IMR-90 (cell line): Measurements from ENCODE around the gene SLIT3. TPM values are rescaled to one million over a fixed set of nuclear protein-coding genes. Genes with fewer than 3 reads are reported as not detected.

Source experiments
- ATAC-seq: fragments of 200-7000 bp; cut with Tn5 transposase; 2 replicates; pipeline ENCODE4 v1.9.1; 2020; ENCODE audit warnings: low read depth, mild to moderate bottlenecking, moderate library complexity
- BruUV-seq: library from RNA; stranded (reverse); fragments of 400-500 nt; replicated peaks from 2 replicates; lab custom pipeline; 2021; lab: Mats Ljungman, UMichigan
- CTCF ChIA-PET: fragments of 300-600 bp; formaldehyde crosslinking; extraction: SDS; loops from one replicate; lab custom pipeline; 2021; ENCODE audit warnings: antibody characterized with exemption; lab: Yijun Ruan, JAX
- POLR2A ChIA-PET: fragments of 300-600 bp; sonication (Branson Sonifier 250); formaldehyde crosslinking; loops from one replicate; lab custom pipeline; 2022; ENCODE audit warnings: antibody characterized with exemption; ENCODE audit not compliant: unreplicated experiment; lab: Charles Lee
- DNase-seq: peaks from one replicate; pipeline ENCODE4 v3.0.0; 2013
- H2AFZ ChIP-seq: replicated peaks from 2 replicates; pipeline ENCODE3; 2013; ENCODE audit warnings: low read length, mild to moderate bottlenecking; ENCODE audit not compliant: poor library complexity
- H2AK5ac ChIP-seq: 2 replicates; pipeline ENCODE4 v1.6.1; 2013; ENCODE audit warnings: low read depth, low read length, inconsistent platforms
- H2AK9ac ChIP-seq: replicated peaks from 2 replicates; pipeline ENCODE3; 2013; ENCODE audit warnings: mild to moderate bottlenecking, low read depth, low read length, moderate library complexity; ENCODE audit not compliant: poor library complexity
- H2BK120ac ChIP-seq: 2 replicates; pipeline ENCODE4 v1.6.1; 2013; ENCODE audit warnings: low read depth, low read length, inconsistent platforms
- H2BK15ac ChIP-seq: 3 replicates; pipeline ENCODE4 v1.6.1; 2013; ENCODE audit warnings: low read depth, low read length, inconsistent platforms
- H2BK20ac ChIP-seq: 2 replicates; pipeline ENCODE4 v1.6.1; 2013; ENCODE audit warnings: low read depth, mild to moderate bottlenecking, inconsistent platforms, low read length, moderate library complexity
- H2BK5ac ChIP-seq: 2 replicates; pipeline ENCODE4 v1.6.1; 2013; ENCODE audit warnings: mild to moderate bottlenecking, low read depth, low read length, inconsistent platforms; ENCODE audit not compliant: poor library complexity, severe bottlenecking
- H3K14ac ChIP-seq: replicated peaks from 2 replicates; pipeline ENCODE4 v1.6.1; 2013; ENCODE audit warnings: low read depth, low read length, inconsistent platforms
- H3K18ac ChIP-seq: 2 replicates; pipeline ENCODE4 v1.6.1; 2013; ENCODE audit warnings: low read depth, low read length, control low read depth
- H3K23ac ChIP-seq: 2 replicates; pipeline ENCODE4 v1.6.1; 2013; ENCODE audit warnings: low read depth, low read length, inconsistent platforms
- H3K27ac ChIP-seq: 2 replicates; pipeline ENCODE4 v1.5.1; 2013; ENCODE audit warnings: mild to moderate bottlenecking, control low read depth, low read length; ENCODE audit not compliant: insufficient read depth
- H3K27me3 ChIP-seq: 2 replicates; pipeline ENCODE4 v1.6.1; 2013; ENCODE audit warnings: low read length; ENCODE audit not compliant: control insufficient read depth, insufficient read depth
- H3K36me3 ChIP-seq: 2 replicates; pipeline ENCODE4 v1.6.1; 2013; ENCODE audit warnings: low read length, mixed read lengths; ENCODE audit not compliant: control insufficient read depth, insufficient read depth
- H3K4ac ChIP-seq: 2 replicates; pipeline ENCODE4 v1.6.1; 2013; ENCODE audit warnings: low read depth, low read length, inconsistent platforms
- H3K4me1 ChIP-seq: 2 replicates; pipeline ENCODE4 v1.6.1; 2013; ENCODE audit warnings: low read length, mixed read lengths; ENCODE audit not compliant: control insufficient read depth, insufficient read depth
- H3K4me2 ChIP-seq: 2 replicates; pipeline ENCODE4 v1.6.1; 2013; ENCODE audit warnings: low read depth, mild to moderate bottlenecking, control low read depth, low read length, moderate library complexity
- H3K4me3 ChIP-seq: 2 replicates; pipeline ENCODE4 v1.5.1; 2013; ENCODE audit warnings: low read depth, mild to moderate bottlenecking, control low read depth, low read length, moderate library complexity; ENCODE audit not compliant: insufficient read depth
- H3K56ac ChIP-seq: 2 replicates; pipeline ENCODE4 v1.6.1; 2013; ENCODE audit warnings: low read length, inconsistent platforms; ENCODE audit not compliant: insufficient read depth; ENCODE audit errors: extremely low read depth
- H3K79me1 ChIP-seq, 2 experiments: 2 replicates each; pipeline ENCODE4 v1.6.1; 2013; ENCODE audit warnings: low read length in 2 of 2, inconsistent platforms in 1 of 2, low read depth in 1 of 2
- H3K9ac ChIP-seq: 2 replicates; pipeline ENCODE4 v1.6.1; 2013; ENCODE audit warnings: low read depth, low read length, control low read depth
- H3K9me1 ChIP-seq: 2 replicates; pipeline ENCODE4 v1.6.1; 2013; ENCODE audit warnings: low read length, inconsistent platforms; ENCODE audit not compliant: insufficient read depth
- H3K9me3 ChIP-seq: 2 replicates; pipeline ENCODE4 v1.6.1; 2013; ENCODE audit warnings: low read length; ENCODE audit not compliant: control insufficient read depth, insufficient read depth
- H4K20me1 ChIP-seq: 2 replicates; pipeline ENCODE4 v1.6.1; 2013; ENCODE audit warnings: low read length, inconsistent platforms; ENCODE audit not compliant: insufficient read depth
- H4K5ac ChIP-seq: 2 replicates; pipeline ENCODE4 v1.6.1; 2013; ENCODE audit warnings: mild to moderate bottlenecking, low read depth, low read length, control low read depth
- H4K8ac ChIP-seq, 2 experiments: 2 replicates each; pipeline ENCODE4 v1.6.1; 2013; ENCODE audit warnings: low read depth in 2 of 2, low read length in 2 of 2, control low read depth in 1 of 2, inconsistent platforms in 1 of 2
- H4K91ac ChIP-seq: 2 replicates; pipeline ENCODE4 v1.6.1; 2013; ENCODE audit warnings: low read depth, low read length, inconsistent platforms; ENCODE audit not compliant: insufficient read depth
- BHLHE40 ChIP-seq: fragments of 150-350 bp; IDR thresholded peaks from 2 replicates; pipeline ENCODE4 v1.6.1; 2016; ENCODE audit warnings: mild to moderate bottlenecking, low read depth, low read length
- CEBPB ChIP-seq: IDR thresholded peaks from 2 replicates; pipeline ENCODE4 v1.6.1; 2012; ENCODE audit warnings: low read depth, low read length, improper control_type of control experiment
- CHD1 ChIP-seq: IDR thresholded peaks from 2 replicates; pipeline ENCODE4 v1.6.1; 2012; ENCODE audit warnings: low read depth, low read length, improper control_type of control experiment
- CTCF ChIP-seq: conservative IDR thresholded peaks from 2 replicates; pipeline ENCODE4 v1.5.1; 2012; ENCODE audit warnings: mild to moderate bottlenecking, low read depth, low read length, improper control_type of control experiment
- ELK1 ChIP-seq: fragments of 150-350 bp; IDR thresholded peaks from 2 replicates; pipeline ENCODE4 v1.6.1; 2016; ENCODE audit warnings: low read depth, mild to moderate bottlenecking, low read length, moderate library complexity, borderline replicate concordance
- FOS ChIP-seq: fragments of 150-350 bp; IDR thresholded peaks from 2 replicates; pipeline ENCODE4 v1.6.1; 2016; ENCODE audit warnings: low read depth, low read length
- MAFK ChIP-seq: IDR thresholded peaks from 2 replicates; pipeline ENCODE4 v1.6.1; 2012; ENCODE audit warnings: low read depth, low read length, improper control_type of control experiment
- MAZ ChIP-seq: IDR thresholded peaks from 2 replicates; pipeline ENCODE4 v1.6.1; 2012; ENCODE audit warnings: low read depth, mild to moderate bottlenecking, low read length, improper control_type of control experiment, moderate library complexity, borderline replicate concordance
- MXI1 ChIP-seq: IDR thresholded peaks from 2 replicates; pipeline ENCODE4 v1.6.1; 2012; ENCODE audit warnings: low read depth, mild to moderate bottlenecking, low read length, moderate library complexity, borderline replicate concordance
- NFE2L2 ChIP-seq: fragments of 150-350 bp; IDR thresholded peaks from 2 replicates; pipeline ENCODE4 v1.6.1; 2016; ENCODE audit warnings: low read depth, mild to moderate bottlenecking, low read length
- POLR2A ChIP-seq: IDR thresholded peaks from 2 replicates; pipeline ENCODE4 v1.6.1; 2012; ENCODE audit warnings: mild to moderate bottlenecking, low read depth, low read length
- RCOR1 ChIP-seq: IDR thresholded peaks from 2 replicates; pipeline ENCODE4 v1.6.1; 2012; ENCODE audit warnings: mild to moderate bottlenecking, low read length, improper control_type of control experiment; ENCODE audit not compliant: insufficient replicate concordance
- RFX5 ChIP-seq: IDR thresholded peaks from 2 replicates; pipeline ENCODE4 v1.8.0; 2012; ENCODE audit warnings: low read depth, mild to moderate bottlenecking, low read length, moderate library complexity
- USF2 ChIP-seq: fragments of 150-350 bp; IDR thresholded peaks from 2 replicates; pipeline ENCODE4 v1.6.1; 2017; ENCODE audit warnings: mild to moderate bottlenecking, antibody characterized with exemption, low read length, low read depth
- WGBS, 2 experiments: methylation state at CpG; one replicate each; pipeline versions ENCODE4 v1.1.5 to v1.1.7; 2013; ENCODE audit warnings: missing lambda C conversion rate in 2 of 2; ENCODE audit not compliant: insufficient read length in 1 of 2; ENCODE audit errors: extremely low coverage in 2 of 2; 5-methylcytosine and 5-hydroxymethylcytosine counted together
- dilution Hi-C: fragments of 300-500 bp; cut with HindIII; formaldehyde crosslinking; loops from one replicate; pipeline ENCODE4 v1.14.3; 2018; ENCODE audit warnings: low sequenced_read_pairs; ENCODE audit not compliant: unreplicated experiment
- in situ Hi-C: fragments of 300-500 bp; cut with MboI; formaldehyde crosslinking; loops from 3 replicates; pipeline ENCODE4 v1.14.3; 2019; ENCODE audit warnings: low sequenced_read_pairs, inconsistent platforms, mixed read lengths
- intact Hi-C: fragments of 100-400 bp; cut with micrococcal nuclease; formaldehyde crosslinking; loops from 2 replicates; pipeline ENCODE4 v1.10.0; 2022
- polyA plus RNA-seq, 3 experiments: library from polyadenylated mRNA; depleted of rRNA; stranded (reverse); fragments of >200 nt; gene quantifications; 2 replicates each; pipeline ENCODE4 v1.2.3, GENCODE V29; 2012; ENCODE audit warnings: low replicate concordance in 1 of 3
- total RNA-seq: library from RNA; depleted of rRNA; stranded (reverse); fragments of >200 nt; gene quantifications from 2 replicates; pipeline ENCODE4 v1.2.3, GENCODE V29; 2012

SLIT3 gene
- total and polyA plus RNA-seq, 2 of the 4 experiments (the other 2 are of a cell fraction): 0.18 to 0.50 TPM

- Histone ChIP-seq H3K4me1 (no peaks in the 10 kb centered on the region), H3K9me1 (no peaks in the 10 kb centered on the region), H3K4me2 (no peak overlapping the region), H3K18ac (no peak overlapping the region), H4K8ac (no peak overlapping the region), H3K4me3 (no peak overlapping the region), H3K27me3 (no peaks in the 10 kb centered on the region), H2BK120ac (no peak overlapping the region), H3K9ac (no peak overlapping the region), H3K36me3 (no peaks in the 10 kb centered on the region), H2BK20ac (no peak overlapping the region), H2AK9ac (no peak overlapping the region), H3K56ac (no peak overlapping the region), H4K5ac (no peak overlapping the region), H2AK5ac (no peak overlapping the region), H3K4ac (no peak overlapping the region), H3K23ac (no peak overlapping the region), H2BK5ac (no peak overlapping the region), H3K79me1 (no peaks in the 10 kb centered on the region), H3K14ac (no peak overlapping the region), H3K9me3 (no peaks in the 10 kb centered on the region), H4K91ac (no peak overlapping the region), H4K20me1 (no peaks in the 10 kb centered on the region), H3K27ac (no peak overlapping the region), H2AFZ (no peak overlapping the region), H2BK15ac (no peak overlapping the region)
- ChIA-PET CTCF (no interaction called here), POLR2A (no interaction called here)
- no peak for ATAC-seq
- in situ Hi-C loops (no loop called here), intact Hi-C loops (no loop called here), dilution Hi-C loops (no loop called here)
- no peak for DNase-seq
- 40% methylated on average over 1 of the region's 9 CpGs; no CpG with 5 or more reads in 1 of the 2 experiments for WGBS, 2 experiments
- TF ChIP-seq ELK1 (no peak), NFE2L2 (no peak), FOS (no peak), RCOR1 (no peak), BHLHE40 (no peak), MAZ (no peak), CTCF (no peak), POLR2A (no peak), MAFK (no peak), CEBPB (no peak), USF2 (no peak), RFX5 (no peak), MXI1 (no peak), CHD1 (no peak)
- no TSS peak for BruUV-seq
These were observed 219.8 kb downstream of the SLIT3 start for GRCh38 chr5:169081000-169081724.
